ENCODE results near the gene TSPAN31. TPM values are rescaled to one million over a fixed set of nuclear protein-coding genes. Genes with fewer than 3 reads are reported as not detected.

Gene TSPAN31
- total and polyA plus RNA-seq, 10 donors = 16.9 to 93.1 (median 29.0) TPM

DNA sequence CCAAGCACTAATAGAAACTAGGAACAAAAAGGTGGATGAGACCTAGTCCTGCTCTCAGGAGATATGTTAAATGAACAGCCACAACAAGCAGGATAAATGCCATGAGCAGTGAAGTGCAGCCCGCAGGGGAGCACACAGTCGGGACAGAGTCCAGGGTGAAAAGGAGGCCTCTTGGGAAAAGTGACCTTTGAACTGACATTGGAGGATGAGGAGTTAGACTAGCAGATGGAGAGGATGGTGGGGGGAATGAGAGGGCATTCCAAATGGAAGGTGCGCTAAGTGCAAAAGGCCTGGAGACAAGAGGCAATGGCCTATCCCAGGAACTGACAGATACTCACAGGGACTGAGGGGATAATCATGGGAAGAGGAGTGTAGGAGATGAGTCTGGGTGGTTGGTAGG is 46.4 kb upstream of the TSPAN31 start:
- H3K36me3 ChIP-seq = peaks cover 0 to 85% (median 41%) of the 10 kb centered on the region in 6 donors
- no peaks in the 10 kb centered on the region for H3K27me3 ChIP-seq (replicated peaks in 1 of 7)
- peaks cover 8 to 41% (median 16%) of the 10 kb centered on the region in 6 donors for H3K4me1 ChIP-seq
- no peak for TF ChIP-seq POLR2AphosphoS5 (IDR thresholded peaks at IDR 0.05)
- TF ChIP-seq POLR2A (IDR thresholded peaks at IDR 0.05) = no peak
- TF ChIP-seq, protein P1, sequence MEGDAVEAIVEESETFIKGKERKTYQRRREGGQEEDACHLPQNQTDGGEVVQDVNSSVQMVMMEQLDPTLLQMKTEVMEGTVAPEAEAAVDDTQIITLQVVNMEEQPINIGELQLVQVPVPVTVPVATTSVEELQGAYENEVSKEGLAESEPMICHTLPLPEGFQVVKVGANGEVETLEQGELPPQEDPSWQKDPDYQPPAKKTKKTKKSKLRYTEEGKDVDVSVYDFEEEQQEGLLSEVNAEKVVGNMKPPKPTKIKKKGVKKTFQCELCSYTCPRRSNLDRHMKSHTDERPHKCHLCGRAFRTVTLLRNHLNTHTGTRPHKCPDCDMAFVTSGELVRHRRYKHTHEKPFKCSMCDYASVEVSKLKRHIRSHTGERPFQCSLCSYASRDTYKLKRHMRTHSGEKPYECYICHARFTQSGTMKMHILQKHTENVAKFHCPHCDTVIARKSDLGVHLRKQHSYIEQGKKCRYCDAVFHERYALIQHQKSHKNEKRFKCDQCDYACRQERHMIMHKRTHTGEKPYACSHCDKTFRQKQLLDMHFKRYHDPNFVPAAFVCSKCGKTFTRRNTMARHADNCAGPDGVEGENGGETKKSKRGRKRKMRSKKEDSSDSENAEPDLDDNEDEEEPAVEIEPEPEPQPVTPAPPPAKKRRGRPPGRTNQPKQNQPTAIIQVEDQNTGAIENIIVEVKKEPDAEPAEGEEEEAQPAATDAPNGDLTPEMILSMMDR (IDR thresholded peaks at IDR 0.05 in 8 of 11, conservative IDR thresholded peaks at IDR 0.05 in 3 of 11) = no peak
- peaks cover 0 to 9% (median 6%) of the 10 kb centered on the region in 8 donors for H3K9me3 ChIP-seq
- WGBS, 5 donors = 95 to 98% (median 96%) methylated on average over 3 of the region's 3 CpGs
- intact Hi-C loops (cut with DNase I; ENCODE audit: low total_unique reads) = no loop called here
- H3K4me3 ChIP-seq = no peak overlapping the region
- H3K27ac ChIP-seq = no peak overlapping the region
- DNase-seq = no peak

- Histone ChIP-seq H3K4me3 (no peak overlapping the region), H3K27me3 (replicated peaks in 1 of 7) (no peaks in the 10 kb centered on the region), H3K4me1 (peaks cover 0 to 27% (median 6%) of the 10 kb centered on the region in 6 donors), H3K36me3 (peaks cover 0 to 99% (median 52%) of the 10 kb centered on the region in 6 donors), H3K9me3 (peaks cover 0 to 20% (median 17%) of the 10 kb centered on the region in 8 donors), H3K27ac (no peak overlapping the region)
- 94 to 100% (median 96%) methylated on average over 2 of the region's 2 CpGs for WGBS, 5 donors
- intact Hi-C loops (cut with DNase I; ENCODE audit: low total_unique reads) = no loop called here
- no peak for DNase-seq
- TF ChIP-seq POLR2A (IDR thresholded peaks at IDR 0.05) = no peak
- TF ChIP-seq, protein P1 (IDR thresholded peaks at IDR 0.05 in 8 of 11, conservative IDR thresholded peaks at IDR 0.05 in 3 of 11) = no peak
- no peak for TF ChIP-seq POLR2AphosphoS5 (IDR thresholded peaks at IDR 0.05)
Observed at GRCh38 chr12:57700317-57700716, 44.5 kb upstream of the TSPAN31 start.

DNA sequence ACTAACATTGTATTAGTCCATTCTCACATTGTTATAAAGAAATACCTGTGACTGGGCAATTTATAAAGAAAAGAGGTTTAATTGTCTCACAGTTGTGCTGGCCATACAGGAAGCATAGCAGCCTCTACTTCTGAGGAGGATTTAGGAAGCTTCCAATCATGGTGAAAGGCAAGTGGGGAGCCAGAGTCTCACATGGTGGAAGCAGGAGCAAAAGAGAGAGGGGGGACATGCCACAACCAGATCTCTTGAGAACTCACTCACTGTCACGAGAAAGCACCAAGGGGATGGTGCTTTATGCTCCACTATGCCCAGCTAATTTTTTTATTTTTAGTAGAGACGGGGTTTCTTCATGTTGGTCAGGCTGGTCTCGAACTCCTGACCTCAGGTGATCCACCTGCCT is 37.6 kb upstream of the TSPAN31 start:
- TF ChIP-seq POLR2A (IDR thresholded peaks at IDR 0.05) (no peak), POLR2AphosphoS5 (IDR thresholded peaks at IDR 0.05) (no peak)
- TF ChIP-seq, protein P1 (IDR thresholded peaks at IDR 0.05 in 8 of 11, conservative IDR thresholded peaks at IDR 0.05 in 3 of 11) = no peak
- intact Hi-C loops (cut with DNase I; ENCODE audit: low total_unique reads) = no loop called here
- no peaks in the 10 kb centered on the region for H3K4me1 ChIP-seq
- DNase-seq = no peak
- peaks cover 0 to 100% (median 56%) of the 10 kb centered on the region in 6 donors for H3K36me3 ChIP-seq
- H3K27ac ChIP-seq = no peak overlapping the region
- H3K9me3 ChIP-seq = peaks cover 0 to 20% (median 17%) of the 10 kb centered on the region in 8 donors
- 80 to 100% (median 96%) methylated on average over 3 of the region's 3 CpGs for WGBS, 5 donors
- no peak overlapping the region for H3K4me3 ChIP-seq
- H3K27me3 ChIP-seq (replicated peaks in 1 of 7) = no peaks in the 10 kb centered on the region

DNA sequence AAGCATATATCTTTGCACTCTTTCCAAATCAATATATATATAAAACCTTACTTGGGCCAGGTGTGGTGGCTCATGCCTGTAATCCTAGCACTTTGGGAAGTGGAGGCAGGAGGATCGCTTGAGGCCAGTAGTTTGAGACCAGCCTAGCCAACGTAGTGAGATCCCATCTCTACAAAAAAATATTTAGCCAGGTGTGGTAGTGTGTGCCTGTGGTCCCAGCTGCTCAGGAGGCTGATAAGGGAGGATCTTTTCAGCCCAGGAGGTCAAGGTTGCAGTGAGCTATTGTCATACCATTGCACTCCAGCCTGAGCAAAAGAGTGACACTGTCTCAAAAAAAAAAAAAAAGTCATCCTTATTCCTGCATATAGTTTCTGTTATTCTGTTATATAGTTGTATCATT is 36.5 kb upstream of the TSPAN31 start:
- intact Hi-C loops (cut with DNase I; ENCODE audit: low total_unique reads) = no loop called here
- TF ChIP-seq POLR2AphosphoS5 (IDR thresholded peaks at IDR 0.05) (no peak), POLR2A (IDR thresholded peaks at IDR 0.05) (no peak)
- TF ChIP-seq, protein P1 (IDR thresholded peaks at IDR 0.05 in 8 of 11, conservative IDR thresholded peaks at IDR 0.05 in 3 of 11) = no peak
- peaks cover 0 to 100% (median 49%) of the 10 kb centered on the region in 6 donors for H3K36me3 ChIP-seq

More for the DNA sequence above, 36.5 kb upstream of the TSPAN31 start:
- peaks cover 0 to 13% (median 12%) of the 10 kb centered on the region in 8 donors for H3K9me3 ChIP-seq
- 95 to 100% (median 98%) methylated on average over 2 of the region's 2 CpGs for WGBS, 5 donors
- H3K4me3 ChIP-seq = no peak overlapping the region
- no peaks in the 10 kb centered on the region for H3K4me1 ChIP-seq
- no peaks in the 10 kb centered on the region for H3K27me3 ChIP-seq (replicated peaks in 1 of 7)
- no peak for DNase-seq
- no peak overlapping the region for H3K27ac ChIP-seq

All from spleen (tissue), 11 donors.